GM23338 (cell line): ENCODE data around the gene BIRC6. TPM values are rescaled to one million over a fixed set of nuclear protein-coding genes. Genes with fewer than 3 reads are reported as not detected.
A peak's percentile ranks its signal among the peaks of the same experiment; 100 is the strongest.

ENCODE experiments used
- ATAC-seq: fragments of 200-7000 bp; cut with Tn5 transposase; 3 replicates; pipeline ENCODE4 v1.9.1; 2020
- DNase-seq: peaks from one replicate; pipeline ENCODE4 v3.0.0-alpha.2; 2015; ENCODE audit warnings: low spot score
- H2AFZ ChIP-seq: fragments of 200-600 bp; sonication (generic); 2 replicates; pipeline ENCODE4 v1.8.0; 2016; ENCODE audit warnings: antibody characterized with exemption, mild to moderate bottlenecking, moderate library complexity
- H3F3A ChIP-seq: fragments of 200-600 bp; sonication (generic); replicated peaks from 2 replicates; pipeline ENCODE4 v1.8.0; 2017; ENCODE audit warnings: antibody characterized with exemption, mixed run types, low read depth
- H3K27ac ChIP-seq: fragments of 200-600 bp; sonication (generic); 2 replicates; pipeline ENCODE4 v1.6.1; 2016; ENCODE audit warnings: low read depth
- H3K27me3 ChIP-seq: fragments of 200-600 bp; sonication (generic); 2 replicates; pipeline ENCODE4 v1.8.0; 2016; ENCODE audit warnings: mild to moderate bottlenecking, mixed run types, moderate library complexity; ENCODE audit not compliant: insufficient read depth
- H3K36me3 ChIP-seq: fragments of 200-600 bp; sonication (generic); 2 replicates; pipeline ENCODE4 v1.8.0; 2016; ENCODE audit warnings: mild to moderate bottlenecking; ENCODE audit not compliant: insufficient read depth
- H3K4me1 ChIP-seq: fragments of 200-600 bp; sonication (generic); 2 replicates; pipeline ENCODE4 v1.8.0; 2016; ENCODE audit warnings: mild to moderate bottlenecking, moderate library complexity; ENCODE audit not compliant: insufficient read depth
- H3K4me2 ChIP-seq: fragments of 200-600 bp; sonication (generic); 2 replicates; pipeline ENCODE4 v1.7.1; 2017; ENCODE audit warnings: mixed run types
- H3K4me3 ChIP-seq: fragments of 200-600 bp; sonication (generic); 2 replicates; pipeline ENCODE4 v1.6.1; 2016; ENCODE audit warnings: mixed run types
- H3K79me2 ChIP-seq: fragments of 200-600 bp; sonication (generic); replicated peaks from 2 replicates; pipeline ENCODE4 v1.8.0; 2017; ENCODE audit warnings: mild to moderate bottlenecking; ENCODE audit not compliant: insufficient read depth
- H3K9me2 ChIP-seq: fragments of 200-600 bp; sonication (generic); 2 replicates; pipeline ENCODE4 v1.8.0; 2017; ENCODE audit not compliant: insufficient read depth
- H4K20me1 ChIP-seq: fragments of 200-600 bp; sonication (generic); replicated peaks from 2 replicates; pipeline ENCODE4 v1.8.0; 2017; ENCODE audit warnings: mild to moderate bottlenecking; ENCODE audit not compliant: insufficient read depth
- H3K27ac Mint-ChIP-seq: 2 replicates; pipeline ENCODE4 v1.8.0; 2020; ENCODE audit warnings: inconsistent platforms, mild to moderate bottlenecking, moderate library complexity, mixed read lengths
- H3K27me3 Mint-ChIP-seq: 3 replicates; pipeline ENCODE4 v1.8.0; 2022; ENCODE audit warnings: low read depth, mild to moderate bottlenecking, moderate library complexity, mixed read lengths, inconsistent platforms; ENCODE audit not compliant: insufficient read depth, poor library complexity
- H3K36me3 Mint-ChIP-seq: 3 replicates; pipeline ENCODE4 v1.8.0; 2021; ENCODE audit warnings: low read depth, mild to moderate bottlenecking, inconsistent platforms, moderate library complexity, mixed read lengths
- H3K4me1 Mint-ChIP-seq: 3 replicates; pipeline ENCODE4 v1.8.0; 2020; ENCODE audit warnings: mild to moderate bottlenecking, inconsistent platforms, mixed read lengths
- H3K4me3 Mint-ChIP-seq: 3 replicates; pipeline ENCODE4 v1.8.0; 2021; ENCODE audit warnings: moderate library complexity, mild to moderate bottlenecking, inconsistent platforms, mixed read lengths
- H3K9me3 Mint-ChIP-seq: 3 replicates; pipeline ENCODE4 v1.8.0; 2020; ENCODE audit warnings: moderate library complexity, mild to moderate bottlenecking, inconsistent platforms, mixed read lengths
- CREB1 ChIP-seq: fragments of 250-450 bp; sonication (Bioruptor Pico); IDR thresholded peaks from 2 replicates; pipeline ENCODE4 v1.5.0; 2020; ENCODE audit warnings: low read depth, mild to moderate bottlenecking, moderate library complexity
- JUNB ChIP-seq: IDR thresholded peaks from one replicate; pipeline ENCODE4 v1.6.1; 2016; ENCODE audit warnings: antibody characterized with exemption; ENCODE audit not compliant: unreplicated experiment
- ZNF331 ChIP-seq: fragments of 250-450 bp; sonication (Bioruptor Pico); IDR thresholded peaks from 2 replicates; pipeline ENCODE4 v1.5.0; 2020; ENCODE audit warnings: low read depth, mild to moderate bottlenecking, moderate library complexity
- polyA plus RNA-seq: library from polyadenylated mRNA; unstranded; fragments of >200 nt; fragmentation: Nextera tagmentation; extraction: Ambion mirVana; gene quantifications from 2 replicates; pipeline ENCODE4 v1.2.1, GENCODE V29; 2016
- total RNA-seq: library from RNA; depleted of rRNA; stranded (reverse); fragments of >200 nt; shearing (Covaris generic); gene quantifications from 2 replicates; pipeline ENCODE4 v1.2.3, GENCODE V29; 2014
- TF ChIP-seq, protein P1 (sequence below): IDR thresholded peaks from one replicate; pipeline ENCODE4 v1.6.1; 2018; ENCODE audit warnings: antibody characterized with exemption; ENCODE audit not compliant: unreplicated experiment
- TF ChIP-seq, protein P2 (sequence below), 2 experiments: fragments of 200-600 bp in 1 of 2; sonication (generic) in 1 of 2; conservative IDR thresholded peaks; 2 replicates each; pipeline versions ENCODE4 v1.5.1 to v1.6.1; 2016 to 2017; ENCODE audit warnings: antibody characterized with exemption in 2 of 2, low read depth in 2 of 2, mild to moderate bottlenecking in 2 of 2, moderate library complexity in 1 of 2
- TF ChIP-seq, protein P3 (sequence below): IDR thresholded peaks from 2 replicates; pipeline ENCODE4 v1.6.1; 2016; ENCODE audit warnings: antibody characterized with exemption

Gene BIRC6
- total and polyA plus RNA-seq, 2 experiments from 2014 or later = 85.8 to 131 TPM

DNA sequence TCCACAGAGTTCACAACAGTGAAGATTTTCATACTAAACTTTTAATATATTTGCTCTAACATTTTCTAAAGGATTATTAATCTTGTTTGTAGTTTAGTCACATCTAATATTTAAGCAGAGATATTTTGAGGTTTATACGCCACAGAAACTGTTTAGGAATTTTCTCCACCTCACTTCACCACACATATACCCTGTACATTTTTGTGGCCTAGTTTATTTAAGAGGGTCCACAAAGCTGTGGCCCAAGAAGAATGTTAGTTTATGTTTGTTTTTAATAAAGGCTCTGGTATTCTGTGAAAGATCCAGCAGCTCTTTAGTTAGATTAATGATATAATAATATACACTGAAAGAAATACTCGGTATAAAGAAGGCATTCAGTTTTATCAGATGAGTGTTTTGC, 138.3 kb downstream of the BIRC6 start (continued):
- TF ChIP-seq, protein P1, sequence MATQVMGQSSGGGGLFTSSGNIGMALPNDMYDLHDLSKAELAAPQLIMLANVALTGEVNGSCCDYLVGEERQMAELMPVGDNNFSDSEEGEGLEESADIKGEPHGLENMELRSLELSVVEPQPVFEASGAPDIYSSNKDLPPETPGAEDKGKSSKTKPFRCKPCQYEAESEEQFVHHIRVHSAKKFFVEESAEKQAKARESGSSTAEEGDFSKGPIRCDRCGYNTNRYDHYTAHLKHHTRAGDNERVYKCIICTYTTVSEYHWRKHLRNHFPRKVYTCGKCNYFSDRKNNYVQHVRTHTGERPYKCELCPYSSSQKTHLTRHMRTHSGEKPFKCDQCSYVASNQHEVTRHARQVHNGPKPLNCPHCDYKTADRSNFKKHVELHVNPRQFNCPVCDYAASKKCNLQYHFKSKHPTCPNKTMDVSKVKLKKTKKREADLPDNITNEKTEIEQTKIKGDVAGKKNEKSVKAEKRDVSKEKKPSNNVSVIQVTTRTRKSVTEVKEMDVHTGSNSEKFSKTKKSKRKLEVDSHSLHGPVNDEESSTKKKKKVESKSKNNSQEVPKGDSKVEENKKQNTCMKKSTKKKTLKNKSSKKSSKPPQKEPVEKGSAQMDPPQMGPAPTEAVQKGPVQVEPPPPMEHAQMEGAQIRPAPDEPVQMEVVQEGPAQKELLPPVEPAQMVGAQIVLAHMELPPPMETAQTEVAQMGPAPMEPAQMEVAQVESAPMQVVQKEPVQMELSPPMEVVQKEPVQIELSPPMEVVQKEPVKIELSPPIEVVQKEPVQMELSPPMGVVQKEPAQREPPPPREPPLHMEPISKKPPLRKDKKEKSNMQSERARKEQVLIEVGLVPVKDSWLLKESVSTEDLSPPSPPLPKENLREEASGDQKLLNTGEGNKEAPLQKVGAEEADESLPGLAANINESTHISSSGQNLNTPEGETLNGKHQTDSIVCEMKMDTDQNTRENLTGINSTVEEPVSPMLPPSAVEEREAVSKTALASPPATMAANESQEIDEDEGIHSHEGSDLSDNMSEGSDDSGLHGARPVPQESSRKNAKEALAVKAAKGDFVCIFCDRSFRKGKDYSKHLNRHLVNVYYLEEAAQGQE = no peak
- TF ChIP-seq CREB1 (CRISPR knock-in tag) = no peak
- TF ChIP-seq, protein P2, sequence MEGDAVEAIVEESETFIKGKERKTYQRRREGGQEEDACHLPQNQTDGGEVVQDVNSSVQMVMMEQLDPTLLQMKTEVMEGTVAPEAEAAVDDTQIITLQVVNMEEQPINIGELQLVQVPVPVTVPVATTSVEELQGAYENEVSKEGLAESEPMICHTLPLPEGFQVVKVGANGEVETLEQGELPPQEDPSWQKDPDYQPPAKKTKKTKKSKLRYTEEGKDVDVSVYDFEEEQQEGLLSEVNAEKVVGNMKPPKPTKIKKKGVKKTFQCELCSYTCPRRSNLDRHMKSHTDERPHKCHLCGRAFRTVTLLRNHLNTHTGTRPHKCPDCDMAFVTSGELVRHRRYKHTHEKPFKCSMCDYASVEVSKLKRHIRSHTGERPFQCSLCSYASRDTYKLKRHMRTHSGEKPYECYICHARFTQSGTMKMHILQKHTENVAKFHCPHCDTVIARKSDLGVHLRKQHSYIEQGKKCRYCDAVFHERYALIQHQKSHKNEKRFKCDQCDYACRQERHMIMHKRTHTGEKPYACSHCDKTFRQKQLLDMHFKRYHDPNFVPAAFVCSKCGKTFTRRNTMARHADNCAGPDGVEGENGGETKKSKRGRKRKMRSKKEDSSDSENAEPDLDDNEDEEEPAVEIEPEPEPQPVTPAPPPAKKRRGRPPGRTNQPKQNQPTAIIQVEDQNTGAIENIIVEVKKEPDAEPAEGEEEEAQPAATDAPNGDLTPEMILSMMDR (conservative IDR thresholded peaks at IDR 0.05; ENCODE audit: low read depth in 2 of 2) = no peak

DNA sequence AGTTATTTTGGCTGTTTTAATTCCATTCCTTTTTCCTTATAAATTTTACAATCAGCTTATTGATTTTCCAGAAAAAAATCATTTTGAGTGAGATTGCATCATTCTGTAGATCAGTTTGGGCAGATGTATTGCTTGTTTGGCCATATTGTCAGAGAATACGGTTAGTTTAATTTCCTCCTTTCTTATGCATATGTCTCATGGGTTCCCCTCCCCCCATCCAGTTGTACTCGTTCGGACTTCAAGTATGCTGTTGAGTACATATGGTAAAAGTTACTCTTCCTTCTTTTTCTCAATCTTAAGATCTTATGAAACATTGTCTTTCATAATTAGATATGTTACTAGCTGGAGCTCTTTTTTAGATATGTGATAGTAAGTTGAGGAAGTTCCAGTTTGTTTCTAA, 139.8 kb downstream of the BIRC6 start:
- H3K4me1 ChIP-seq = peaks cover 7% of the 10 kb centered on the region
- no peaks in the 10 kb centered on the region for H3K9me3 Mint-ChIP-seq
- no peaks in the 10 kb centered on the region for H3F3A ChIP-seq
- 0 out of 2 replicates have a peak, but pooled peaks cover 5% of the 10 kb centered on the region for H3K36me3 ChIP-seq
- TF ChIP-seq CREB1 (CRISPR knock-in tag) = no peak
- TF ChIP-seq, protein P2 (conservative IDR thresholded peaks at IDR 0.05; ENCODE audit: low read depth in 2 of 2) = no peak
- no peak for TF ChIP-seq JUNB
- H3K27me3 Mint-ChIP-seq = peaks cover 7% of the 10 kb centered on the region
- ATAC-seq (peak; percentile 72), DNase-seq (peak; percentile 68)
- H3K27me3 ChIP-seq = no peaks in the 10 kb centered on the region
- no peak overlapping the region for H3K4me3 ChIP-seq
- H2AFZ ChIP-seq = no peak overlapping the region
- H3K4me3 Mint-ChIP-seq = peak overlapping the region; percentile 24; the same call in 1 of the 3 replicates
- no peaks in the 10 kb centered on the region for H3K9me2 ChIP-seq
- peak overlapping the region; percentile 98 for H3K27ac Mint-ChIP-seq
- H3K4me2 ChIP-seq = no peak overlapping the region
- peaks cover 16% of the 10 kb centered on the region for H3K4me1 Mint-ChIP-seq
- H3K79me2 ChIP-seq = no peaks in the 10 kb centered on the region
- H4K20me1 ChIP-seq = no peaks in the 10 kb centered on the region
- peaks cover 17% of the 10 kb centered on the region; the same call in 2 of the 3 replicates for H3K36me3 Mint-ChIP-seq
- H3K27ac ChIP-seq = no peak overlapping the region

DNA sequence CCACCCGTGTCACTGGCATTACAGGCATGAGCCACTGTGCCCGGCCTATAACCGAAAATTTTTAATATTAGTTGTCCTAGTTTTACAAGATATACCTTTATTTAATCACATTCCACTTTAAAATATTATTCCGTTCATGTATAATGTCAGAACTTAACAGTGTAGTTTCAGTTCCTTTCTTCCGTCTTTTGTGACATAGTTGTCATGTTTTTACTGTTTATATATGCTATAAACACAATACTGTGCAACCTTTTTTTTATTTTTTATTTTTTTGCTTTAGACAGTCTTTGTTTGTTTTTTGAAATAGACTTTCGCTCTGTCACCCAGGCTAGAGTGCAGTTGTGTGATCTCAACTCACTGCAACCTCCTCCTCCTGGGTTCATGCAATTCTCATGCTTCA, 141.5 kb downstream of the BIRC6 start:
- no peaks in the 10 kb centered on the region for H3K27me3 ChIP-seq

More for the DNA sequence above, 141.5 kb downstream of the BIRC6 start:
- no peak overlapping the region for H3K4me3 Mint-ChIP-seq
- Histone ChIP-seq H2AFZ (no peak overlapping the region), H3K9me2 (no peaks in the 10 kb centered on the region), H3F3A (no peaks in the 10 kb centered on the region), H3K36me3 (peaks cover 15% of the 10 kb centered on the region; the same call in 1 of the 2 replicates), H3K4me2 (no peak overlapping the region), H4K20me1 (no peaks in the 10 kb centered on the region; the same call in 1 of the 2 replicates), H3K27ac (no peak overlapping the region; the same call in 1 of the 2 replicates), H3K4me1 (peaks cover 7% of the 10 kb centered on the region), H3K79me2 (no peaks in the 10 kb centered on the region), H3K4me3 (no peak overlapping the region)
- ATAC-seq = no peak
- no peak for DNase-seq
- peaks cover 7% of the 10 kb centered on the region for H3K27me3 Mint-ChIP-seq
- TF ChIP-seq, protein P1 = no peak
- TF ChIP-seq, protein P3, sequence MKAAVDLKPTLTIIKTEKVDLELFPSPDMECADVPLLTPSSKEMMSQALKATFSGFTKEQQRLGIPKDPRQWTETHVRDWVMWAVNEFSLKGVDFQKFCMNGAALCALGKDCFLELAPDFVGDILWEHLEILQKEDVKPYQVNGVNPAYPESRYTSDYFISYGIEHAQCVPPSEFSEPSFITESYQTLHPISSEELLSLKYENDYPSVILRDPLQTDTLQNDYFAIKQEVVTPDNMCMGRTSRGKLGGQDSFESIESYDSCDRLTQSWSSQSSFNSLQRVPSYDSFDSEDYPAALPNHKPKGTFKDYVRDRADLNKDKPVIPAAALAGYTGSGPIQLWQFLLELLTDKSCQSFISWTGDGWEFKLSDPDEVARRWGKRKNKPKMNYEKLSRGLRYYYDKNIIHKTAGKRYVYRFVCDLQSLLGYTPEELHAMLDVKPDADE = no peak
- no peak for TF ChIP-seq ZNF331 (CRISPR knock-in tag)
- H3K27ac Mint-ChIP-seq = peak overlapping the region; percentile 89
- H3K4me1 Mint-ChIP-seq = peaks cover 16% of the 10 kb centered on the region
- no peaks in the 10 kb centered on the region for H3K9me3 Mint-ChIP-seq
- H3K36me3 Mint-ChIP-seq = peaks cover 24% of the 10 kb centered on the region
